Spinal cord (tissue), 10 donors: ENCODE measurements around the gene DNAJC18. TPM values are rescaled to one million over a fixed set of nuclear protein-coding genes. Genes with fewer than 3 reads are reported as not detected.
"Not testable (repeated sequence)": the region's sequence is repeated elsewhere in the genome, so short reads cannot be mapped to it uniquely, and the experiment has no call there.

Experiments
- DNase-seq, 6 donors: peaks; one replicate each; pipeline versions ENCODE4 v3.0.0 to v3.0.0-alpha.2; 2013 to 2015; ENCODE audit warnings: low spot score in 6 of 6, low read depth in 4 of 6
- H3K27ac ChIP-seq: one replicate; pipeline ENCODE4 v1.5.1; 2013; ENCODE audit warnings: low read depth, low read length, control low read depth
- H3K27me3 ChIP-seq: one replicate; pipeline ENCODE4 v1.6.1; 2013; ENCODE audit warnings: low read length; ENCODE audit not compliant: control insufficient read depth, insufficient read depth
- H3K36me3 ChIP-seq: one replicate; pipeline ENCODE4 v1.6.1; 2013; ENCODE audit warnings: low read length; ENCODE audit not compliant: control insufficient read depth, insufficient read depth
- H3K4me1 ChIP-seq: one replicate; pipeline ENCODE4 v1.6.1; 2013; ENCODE audit warnings: low read length; ENCODE audit not compliant: control insufficient read depth, insufficient read depth
- H3K4me3 ChIP-seq: one replicate; pipeline ENCODE4 v1.5.1; 2013; ENCODE audit warnings: low read depth, low read length, control low read depth
- H3K9me3 ChIP-seq: one replicate; pipeline ENCODE4 v1.6.1; 2013; ENCODE audit warnings: low read length; ENCODE audit not compliant: control insufficient read depth, insufficient read depth
- WGBS: methylation state at CpG from one replicate; pipeline ENCODE4 v1.1.5; 2013; ENCODE audit warnings: missing lambda C conversion rate; ENCODE audit not compliant: insufficient coverage; 5-methylcytosine and 5-hydroxymethylcytosine counted together
- long read RNA-seq, 4 donors: transcript quantifications; one replicate each; lab custom pipeline, GENCODE V29; 2026
- polyA plus RNA-seq, 2 donors: library from polyadenylated mRNA; unstranded; fragments of 120-200 nt; gene quantifications; one replicate each; pipeline ENCODE4 v1.2.1, GENCODE V29; 2013; ENCODE audit not compliant: insufficient read length in 2 of 2
- total RNA-seq, 2 donors: library from RNA; depleted of rRNA in 1 of 2; stranded (reverse); fragments of 120-200 nt in 1 of 2; fragments of >200 nt in 1 of 2; gene quantifications; one replicate each; pipeline versions ENCODE4 v1.2.3 to v1.2.4, GENCODE V29; 2013 to 2014
- donor health status: healthy.

DNAJC18 gene
- 10 to 100 TPM; 26.6 to 36.6 TPM for total RNA-seq
- 10 to 100 TPM; 43.3 to 49.9 TPM for polyA plus RNA-seq
- long read RNA-seq, donor 1, full-length matches to known transcripts: 17 of 17 reads
- long read RNA-seq, donor 1, partial matches to known transcripts: 0 of 17 reads
- long read RNA-seq, donor 1, other reads (novel, unspliced or antisense): 0 of 17 reads
- long read RNA-seq, donor 2, full-length matches to known transcripts: 7 of 7 reads
- long read RNA-seq, donor 2, partial matches to known transcripts: 0 of 7 reads
- long read RNA-seq, donor 2, other reads (novel, unspliced or antisense): 0 of 7 reads
- long read RNA-seq, donor 3, full-length matches to known transcripts: 8 of 8 reads
- long read RNA-seq, donor 3, partial matches to known transcripts: 0 of 8 reads
- long read RNA-seq, donor 3, other reads (novel, unspliced or antisense): 0 of 8 reads
- long read RNA-seq, donor 4, full-length matches to known transcripts: 3 of 3 reads
- long read RNA-seq, donor 4, partial matches to known transcripts: 0 of 3 reads
- long read RNA-seq, donor 4, other reads (novel, unspliced or antisense): 0 of 3 reads

DNA sequence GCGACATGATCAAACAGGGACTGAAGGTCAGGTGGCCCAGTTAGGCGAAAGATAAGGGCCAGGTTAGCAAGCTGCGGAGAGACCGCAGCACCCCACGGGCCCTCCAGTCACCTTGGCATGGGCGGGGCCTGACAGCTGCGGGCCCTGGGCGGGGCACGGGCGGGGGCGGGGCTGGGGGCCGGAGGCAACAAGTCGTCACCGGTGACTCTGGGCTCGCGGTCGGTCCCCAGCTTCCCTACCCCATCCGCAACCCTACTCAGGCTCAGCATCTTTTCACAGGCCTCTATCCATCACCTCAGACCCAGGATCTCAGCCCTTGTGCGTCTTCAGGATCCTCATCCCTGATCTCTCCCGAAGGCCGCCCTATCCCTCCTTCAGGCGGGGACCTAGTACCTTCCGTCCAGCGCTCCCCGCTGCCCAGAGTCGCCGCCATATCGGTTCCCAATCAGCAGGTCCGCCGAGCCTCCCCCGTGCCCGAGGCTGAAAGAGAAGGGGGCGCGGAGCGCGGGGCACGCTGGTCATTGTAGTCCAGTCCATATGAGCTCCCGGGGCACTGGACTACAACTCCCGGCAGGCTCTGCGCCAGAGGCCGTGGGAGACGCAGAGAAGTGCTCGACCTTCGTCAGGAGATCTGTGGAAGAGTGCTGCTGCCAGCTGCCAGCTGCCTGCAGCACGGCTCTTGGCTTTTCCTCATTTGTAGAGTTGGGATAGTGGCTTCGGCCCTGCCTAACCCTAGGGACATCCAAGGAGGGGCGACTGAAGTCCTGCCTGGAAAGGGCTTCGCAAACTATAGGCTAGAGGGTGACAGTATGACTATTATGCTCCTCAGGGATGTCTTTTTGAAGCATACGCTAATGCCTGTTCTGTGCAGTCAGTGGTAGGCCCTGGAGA lies at the start of gene DNAJC18:
TSS of gene DNAJC18 (minus strand) at position 513 of the 891 bp plus-strand sequence. CDS start at position 433, 80 bp downstream.
- WGBS: 4% methylated on average over 49 of the region's 49 CpGs
- DNase-seq: peak; percentile 86 to 99 (median 94)
- peaks cover 18% of the 10 kb centered on the region for H3K36me3 ChIP-seq
- H3K9me3 ChIP-seq: no peaks in the 10 kb centered on the region
- H3K27ac ChIP-seq: peak within 1 kb of the TSS; percentile 89
- H3K4me3 ChIP-seq: peak within 1 kb of the TSS; percentile 86
- no peaks in the 10 kb centered on the region for H3K27me3 ChIP-seq
- peaks cover 17% of the 10 kb centered on the region for H3K4me1 ChIP-seq

GRCh38 chr5:139488260-139488659 lies 48.9 kb upstream of the DNAJC18 start:
- H3K27ac ChIP-seq: no peak overlapping the region
- no peaks in the 10 kb centered on the region for H3K9me3 ChIP-seq
- 61% methylated on average over 2 of the region's 3 CpGs for WGBS
- no peaks in the 10 kb centered on the region for H3K36me3 ChIP-seq
- H3K27me3 ChIP-seq: no peaks in the 10 kb centered on the region
- H3K4me1 ChIP-seq: peaks cover 7% of the 10 kb centered on the region
- no peak for DNase-seq
- H3K4me3 ChIP-seq: no peak overlapping the region

GRCh38 chr5:139486201-139486600 lies 46.9 kb upstream of the DNAJC18 start:
- 55% methylated on average over 7 of the region's 7 CpGs for WGBS
- no peak overlapping the region for H3K27ac ChIP-seq

GRCh38 chr5:139482890-139483208 lies 43.5 kb upstream of the DNAJC18 start:
- not testable (repeated sequence) for H3K36me3 ChIP-seq, DNase-seq, H3K9me3 ChIP-seq, H3K4me3 ChIP-seq, H3K27me3 ChIP-seq
- Histone ChIP-seq H3K27ac (peak overlapping the region; percentile 86), H3K4me1 (peaks cover 15% of the 10 kb centered on the region)
- WGBS: no CpG with 5 or more reads among the region's 6 CpGs

More at GRCh38 chr5:139486201-139486600, 46.9 kb upstream of the DNAJC18 start:
- Histone ChIP-seq H3K4me1 (peaks cover 17% of the 10 kb centered on the region), H3K36me3 (no peaks in the 10 kb centered on the region), H3K27me3 (no peaks in the 10 kb centered on the region), H3K9me3 (no peaks in the 10 kb centered on the region), H3K4me3 (no peak overlapping the region)
- no peak for DNase-seq

- Histone ChIP-seq H3K4me1 (peaks cover 15% of the 10 kb centered on the region), H3K4me3 (peak within 1 kb of the TSS; percentile 29), H3K9me3 (no peaks in the 10 kb centered on the region), H3K27ac (peak within 1 kb of the TSS; percentile 86), H3K27me3 (no peaks in the 10 kb centered on the region), H3K36me3 (no peaks in the 10 kb centered on the region)
- WGBS: 59% methylated on average over 10 of the region's 19 CpGs
- DNase-seq: peak in 4 of 6 donors; percentile 17 to 75 (median 35)
Observed at GRCh38 chr5:139482050-139482889, 42.9 kb upstream of the DNAJC18 start, which contains the start of gene STING1. Gene STING1, minus strand, starts transcription at chr5:139482758. Its CDS starts 1,054 bp downstream, at chr5:139481704.

- DNase-seq: no peak
- peaks cover 15% of the 10 kb centered on the region for H3K4me1 ChIP-seq
- H3K36me3 ChIP-seq: no peaks in the 10 kb centered on the region
- H3K4me3 ChIP-seq: peak overlapping the region; percentile 29
- peak overlapping the region; percentile 86 for H3K27ac ChIP-seq
- 79% methylated on average over 5 of the region's 5 CpGs for WGBS
- H3K9me3 ChIP-seq: no peaks in the 10 kb centered on the region
- H3K27me3 ChIP-seq: no peaks in the 10 kb centered on the region
Observed at GRCh38 chr5:139481580-139482049, 42.3 kb upstream of the DNAJC18 start.

DNA sequence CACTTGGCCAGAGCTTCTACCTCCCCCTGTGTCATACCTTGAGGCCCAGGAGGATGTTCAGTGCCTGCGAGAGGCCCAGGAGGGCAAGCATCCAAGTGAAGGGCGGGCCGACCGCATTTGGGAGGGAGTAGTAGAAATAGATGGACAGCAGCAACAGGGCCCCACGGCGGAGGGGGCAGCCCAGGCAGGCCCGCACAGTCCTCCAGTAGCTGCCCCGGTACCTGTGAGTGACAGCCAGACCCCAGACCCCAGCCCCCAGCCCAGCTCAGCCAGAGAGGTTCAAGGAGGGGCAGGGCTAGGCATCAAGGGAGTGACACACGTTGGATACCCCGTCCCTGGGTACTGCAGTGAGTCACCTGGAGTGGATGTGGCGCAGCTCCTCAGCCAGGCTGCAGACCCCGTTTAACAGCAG lies 41.8 kb upstream of the DNAJC18 start:
- no peaks in the 10 kb centered on the region for H3K27me3 ChIP-seq
- peak overlapping the region; percentile 86 for H3K27ac ChIP-seq
- H3K9me3 ChIP-seq: no peaks in the 10 kb centered on the region
- 84% methylated on average over 11 of the region's 12 CpGs for WGBS
- DNase-seq: no peak
- no peaks in the 10 kb centered on the region for H3K36me3 ChIP-seq
- peak overlapping the region; percentile 29 for H3K4me3 ChIP-seq
- peaks cover 15% of the 10 kb centered on the region for H3K4me1 ChIP-seq

- H3K4me3 ChIP-seq, H3K36me3 ChIP-seq, H3K27me3 ChIP-seq, H3K9me3 ChIP-seq, H3K27ac ChIP-seq, DNase-seq: not testable (repeated sequence)
- H3K4me1 ChIP-seq: peaks cover 14% of the 10 kb centered on the region
- 94% methylated on average over 2 of the region's 4 CpGs for WGBS
Observed at GRCh38 chr5:139479729-139480128, 40.4 kb upstream of the DNAJC18 start.
